GM19239 (cell line): ENCODE data around the gene GORASP1.

Experiments
- DNase-seq: peaks from one replicate; pipeline ENCODE4 v3.0.0; 2011; ENCODE audit warnings: low spot score; ENCODE audit not compliant: insufficient read length
- FAIRE-seq: peaks from 2 replicates; lab custom pipeline; 2011; peaks lifted over from hg19 to GRCh38; lab: Jason Lieb, UNC

The GORASP1 gene

DNA sequence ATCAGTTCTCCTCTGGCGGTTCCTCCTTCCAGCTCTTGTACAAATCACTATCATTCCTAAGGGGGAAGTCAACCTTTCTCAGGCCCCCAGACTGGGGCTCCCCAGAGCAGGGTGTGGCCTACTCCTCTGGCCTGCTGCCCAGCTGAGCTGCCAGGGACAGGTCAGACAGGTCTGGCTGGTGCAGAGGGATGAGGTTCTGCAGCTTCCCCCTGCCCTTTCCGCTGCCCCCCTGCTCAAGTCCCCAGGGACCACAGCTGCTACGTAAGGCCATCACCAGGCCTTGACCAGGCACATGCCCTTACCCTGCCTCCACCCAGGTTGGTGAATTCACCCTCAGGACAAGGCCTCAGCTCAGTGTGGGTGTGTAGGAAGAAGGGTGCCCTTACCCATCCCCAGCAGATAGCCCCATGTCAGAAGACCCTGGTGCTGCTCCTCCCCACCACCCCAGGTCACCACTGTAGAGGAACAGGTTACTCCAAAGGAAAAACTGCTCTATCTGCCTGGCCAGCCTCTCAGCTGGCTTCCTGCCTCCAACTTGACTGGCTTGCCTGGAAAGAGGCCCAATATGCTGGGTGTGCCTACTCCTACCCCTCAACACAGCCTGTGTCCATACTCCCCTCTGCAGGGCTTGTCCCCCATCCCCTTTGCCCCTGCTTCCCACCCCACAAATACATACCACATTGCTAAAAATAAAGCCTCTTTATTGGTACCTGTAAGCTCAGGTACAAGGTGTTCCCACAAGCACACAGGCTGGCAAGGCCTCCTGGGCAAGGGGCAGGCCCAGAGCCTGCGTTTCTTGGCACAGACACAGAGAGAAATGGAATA, 34.0 kb upstream of the GORASP1 start:
- no peak for FAIRE-seq
- DNase-seq = no peak

- DNase-seq = no peak
- no peak for FAIRE-seq
These were observed 33.0 kb upstream of the GORASP1 start for GRCh38 chr3:39140341-39140971.

DNA sequence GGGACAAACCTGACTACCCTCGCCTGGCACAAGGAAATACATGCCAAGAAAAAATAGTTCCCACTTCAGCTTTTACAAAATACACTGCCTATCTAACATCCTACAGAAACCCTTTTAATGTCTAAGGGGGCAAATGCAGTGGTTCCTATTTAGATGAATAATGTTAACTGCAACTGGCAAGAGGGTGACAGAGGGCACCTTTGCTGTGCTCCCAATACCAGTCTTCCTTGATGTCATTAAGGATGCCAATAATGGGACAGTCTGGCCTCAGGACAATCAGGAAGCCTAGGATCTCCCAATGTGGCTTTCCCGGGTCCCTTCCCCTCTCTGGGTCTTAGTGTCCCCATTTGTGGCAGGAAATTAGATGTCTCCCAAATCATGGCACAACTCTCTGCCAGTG, 32.0 kb upstream of the GORASP1 start:
- FAIRE-seq (no peak), DNase-seq (no peak)

DNA sequence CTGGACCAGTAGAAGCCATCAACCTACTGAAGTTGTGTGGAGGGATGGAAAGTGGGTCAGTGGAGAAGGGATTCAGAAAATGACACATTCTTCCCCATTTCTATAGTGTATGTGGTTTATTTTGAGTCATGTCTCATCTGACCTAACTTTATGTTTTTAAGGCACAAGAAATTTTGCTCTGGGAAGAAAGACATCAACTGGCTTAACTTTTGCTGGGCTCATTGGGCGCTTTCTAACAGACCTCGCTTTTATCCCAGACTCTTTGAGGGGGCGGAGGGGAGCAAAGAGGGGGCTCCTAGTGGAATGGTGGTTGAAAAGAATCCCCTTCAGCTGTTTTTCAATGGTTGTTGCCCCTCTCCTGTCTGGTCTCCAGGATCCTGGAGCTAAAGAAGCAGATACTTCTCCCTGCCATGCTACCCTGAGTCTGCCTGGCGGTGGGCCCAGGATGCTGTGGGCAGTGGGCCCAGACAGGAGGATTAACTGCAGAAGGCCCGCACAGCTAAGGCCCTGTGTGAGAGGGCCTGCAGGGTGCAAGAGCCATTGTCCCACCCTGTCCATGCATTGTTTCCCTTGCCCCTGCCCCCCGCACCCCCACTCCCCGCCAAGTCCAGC, 31.5 kb upstream of the GORASP1 start:
- no peak for FAIRE-seq
- no peak for DNase-seq

- no peak for FAIRE-seq
- no peak for DNase-seq
These were observed 30.8 kb upstream of the GORASP1 start for GRCh38 chr3:39137991-39138803.

DNA sequence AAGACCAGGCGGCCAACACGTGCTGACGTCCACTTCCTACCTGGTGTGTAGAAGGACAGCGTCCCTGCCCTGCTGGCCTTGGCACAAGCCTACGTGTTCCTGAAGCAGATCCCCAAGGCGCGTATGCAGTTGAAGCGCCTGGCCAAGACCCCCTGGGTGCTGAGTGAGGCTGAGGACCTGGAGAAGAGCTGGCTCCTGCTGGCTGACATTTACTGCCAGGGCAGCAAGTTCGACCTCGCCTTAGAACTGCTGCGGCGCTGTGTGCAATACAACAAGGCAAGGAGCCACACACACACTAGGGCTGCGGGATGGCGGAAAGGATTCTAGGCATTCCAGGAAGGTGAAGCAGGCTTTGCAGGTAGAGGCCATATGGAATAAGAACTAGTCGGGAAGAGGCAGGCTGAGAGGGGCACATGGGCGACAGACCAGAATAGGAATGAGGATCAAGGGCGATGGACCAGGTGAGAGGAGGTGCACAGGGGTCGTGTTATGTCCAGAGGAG, 30.1 kb upstream of the GORASP1 start:
- no peak for FAIRE-seq
- no peak for DNase-seq

DNA sequence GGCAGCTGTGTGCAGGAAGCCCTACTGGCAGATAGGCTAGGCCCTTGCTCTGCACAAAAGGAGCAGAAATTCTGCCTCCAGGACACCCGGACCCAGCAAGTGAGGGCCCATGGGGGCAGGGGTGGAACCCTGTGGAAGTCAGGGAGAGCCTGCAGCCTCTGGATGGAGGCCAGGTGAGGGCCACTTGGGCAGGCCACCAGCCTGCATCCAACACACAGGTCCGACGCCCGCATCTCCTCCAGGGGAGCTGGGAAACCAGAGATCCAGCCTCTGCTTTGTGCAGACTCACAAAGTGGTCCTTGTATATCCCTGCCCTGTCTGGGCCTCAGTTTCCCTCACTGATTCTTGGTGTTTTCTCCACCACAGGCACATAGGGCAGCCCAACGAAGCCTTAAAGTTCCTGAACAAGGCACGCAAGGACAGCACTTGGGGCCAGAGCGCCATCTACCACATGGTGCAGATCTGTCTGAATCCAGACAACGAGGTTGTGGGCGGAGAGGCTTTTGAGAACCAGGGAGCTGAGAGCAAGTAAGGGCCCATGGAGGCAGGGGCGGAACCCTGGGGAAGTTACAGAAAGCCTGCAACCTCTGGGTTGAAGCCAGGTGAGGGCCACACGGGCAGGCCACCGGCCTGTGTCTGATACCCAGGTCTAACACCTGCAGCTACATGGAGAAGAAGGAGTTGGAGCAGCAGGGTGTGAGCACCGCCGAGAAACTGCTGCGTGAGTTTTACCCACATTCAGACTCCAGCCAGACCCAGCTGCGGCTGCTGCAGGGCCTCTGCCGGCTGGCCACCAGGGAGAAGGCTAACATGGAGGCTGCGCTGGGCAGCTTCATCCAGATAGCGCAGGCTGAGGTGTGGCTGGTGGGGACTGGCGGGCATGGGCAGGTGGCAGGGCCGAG, 29.4 kb upstream of the GORASP1 start:
- DNase-seq (no peak), FAIRE-seq (no peak)

GRCh38 chr3:39135170-39135805, 27.9 kb upstream of the GORASP1 start:
- DNase-seq (no peak), FAIRE-seq (no peak)

GRCh38 chr3:39134305-39134704, 26.9 kb upstream of the GORASP1 start:
- FAIRE-seq (no peak), DNase-seq (no peak)

GRCh38 chr3:39133822-39134221, 26.4 kb upstream of the GORASP1 start:
- FAIRE-seq = no peak

DNA sequence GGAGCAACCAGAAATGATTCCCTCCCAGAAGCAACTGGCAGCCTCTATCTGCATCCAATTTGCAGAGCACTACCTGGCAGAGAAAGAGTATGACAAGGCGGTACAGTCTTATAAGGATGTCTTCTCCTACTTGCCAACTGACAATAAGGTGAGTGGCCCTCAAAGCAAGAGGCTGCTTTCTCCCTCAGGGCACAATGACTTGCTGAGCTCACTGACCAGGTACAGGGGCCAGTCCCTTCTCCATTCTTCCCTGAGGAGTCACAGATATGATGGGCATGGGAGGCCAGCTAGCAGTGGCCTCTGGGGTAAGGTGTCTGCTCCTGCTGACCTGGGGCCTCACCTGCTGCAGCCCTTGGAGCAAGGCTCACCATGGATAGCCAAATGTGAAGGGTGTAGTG, 25.7 kb upstream of the GORASP1 start:
- FAIRE-seq (no peak), DNase-seq (no peak)

More at GRCh38 chr3:39133822-39134221, 26.4 kb upstream of the GORASP1 start:
- DNase-seq = no peak

- FAIRE-seq (no peak), DNase-seq (no peak)
These were observed 25.0 kb upstream of the GORASP1 start for GRCh38 chr3:39132096-39133092.

- DNase-seq = no peak
- FAIRE-seq = peak; percentile 53
These were observed 23.4 kb upstream of the GORASP1 start for GRCh38 chr3:39130693-39131265.

DNA sequence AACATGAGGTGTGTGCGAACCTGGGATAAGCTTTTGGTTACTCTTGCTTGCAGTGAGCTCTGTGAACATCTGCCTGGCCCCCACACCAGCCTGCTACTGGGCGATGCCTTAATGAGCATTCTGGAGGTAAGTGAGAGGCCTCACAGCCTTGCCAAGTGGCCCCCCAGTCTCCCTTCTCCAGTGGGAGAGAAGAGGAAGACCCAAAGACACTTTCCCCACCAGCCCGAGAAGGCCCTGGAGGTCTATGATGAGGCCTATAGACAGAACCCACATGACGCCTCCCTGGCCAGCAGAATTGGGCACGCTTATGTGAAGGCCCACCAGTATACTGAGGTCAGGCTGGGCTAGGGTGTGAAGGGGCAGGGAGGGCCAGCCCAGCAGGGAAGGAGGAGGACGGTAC, 22.6 kb upstream of the GORASP1 start:
- FAIRE-seq (no peak), DNase-seq (no peak)

DNA sequence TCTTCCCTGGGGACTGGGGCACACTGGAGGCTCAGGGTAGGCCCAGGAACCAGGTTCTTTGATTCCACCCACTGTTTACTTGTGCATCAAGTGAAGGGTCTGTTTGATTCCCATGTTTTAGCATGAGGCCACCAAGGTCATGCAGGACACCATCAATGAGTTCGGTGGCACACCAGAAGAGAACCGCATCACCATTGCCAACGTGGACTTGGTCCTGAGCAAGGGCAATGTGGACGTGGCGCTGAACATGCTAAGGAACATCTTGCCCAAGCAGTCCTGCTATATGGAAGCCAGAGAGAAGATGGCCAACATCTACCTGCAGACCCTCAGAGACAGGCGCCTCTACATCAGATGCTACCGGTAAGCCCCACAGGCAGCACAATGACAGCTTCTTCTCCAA, 21.5 kb upstream of the GORASP1 start:
- FAIRE-seq = no peak

GRCh38 chr3:39127908-39128304, 20.5 kb upstream of the GORASP1 start:
- DNase-seq = no peak
- peak; percentile 51 for FAIRE-seq

More for the DNA sequence above, 21.5 kb upstream of the GORASP1 start:
- no peak for DNase-seq

- peak; percentile 60 for FAIRE-seq
- DNase-seq = no peak
These were observed 20.0 kb upstream of the GORASP1 start for GRCh38 chr3:39127269-39127907.
